GM18909 (cell line): ENCODE measurements around the gene FNBP1.

ENCODE experiments used
- ATAC-seq: cut with Tn5 transposase; IDR thresholded peaks from one replicate; pipeline ENCODE4 v1.9.1; 2021; ENCODE audit warnings: mild to moderate bottlenecking; ENCODE audit not compliant: unreplicated experiment, poor library complexity

FNBP1 gene

DNA sequence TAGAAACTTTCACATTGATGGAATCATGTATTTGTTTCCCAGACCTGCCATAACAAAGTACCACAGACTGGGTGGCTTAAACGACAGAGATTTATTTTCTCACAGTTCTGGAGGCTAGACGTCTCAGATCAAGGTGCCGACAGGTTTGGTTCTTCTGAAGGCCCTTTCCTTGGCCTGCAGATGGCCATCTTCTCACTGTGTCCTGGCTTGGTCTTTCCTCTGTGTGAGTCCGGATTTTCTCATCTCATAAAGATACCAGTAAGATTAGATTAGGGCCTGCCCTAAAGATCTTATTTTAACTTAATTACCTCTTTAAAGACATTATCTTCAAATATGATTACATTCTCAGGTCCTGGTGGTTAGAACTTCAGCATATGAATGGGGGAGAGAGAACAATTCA is 201.9 kb downstream of the FNBP1 start:
- ATAC-seq = no peak

DNA sequence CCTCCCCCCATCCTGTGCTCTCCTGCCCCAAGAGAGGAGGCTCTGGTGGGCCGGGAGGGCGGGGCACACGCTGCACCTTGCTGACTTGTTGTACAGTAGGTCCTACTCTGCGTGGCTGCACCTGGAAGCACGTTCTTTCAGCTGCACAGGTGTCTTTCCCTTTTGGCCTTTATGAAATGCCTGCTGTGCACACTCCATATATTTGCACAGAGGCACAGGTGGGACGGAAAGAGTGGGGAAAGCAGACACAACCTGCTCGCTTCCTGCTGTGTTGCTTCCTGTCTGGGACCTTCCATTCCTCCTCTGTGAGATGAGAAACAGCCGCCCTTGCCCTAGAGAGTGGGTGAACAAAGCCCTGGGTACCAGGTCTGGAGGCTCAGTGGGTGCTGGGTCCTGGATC is 203.0 kb downstream of the FNBP1 start:
- ATAC-seq = no peak

DNA sequence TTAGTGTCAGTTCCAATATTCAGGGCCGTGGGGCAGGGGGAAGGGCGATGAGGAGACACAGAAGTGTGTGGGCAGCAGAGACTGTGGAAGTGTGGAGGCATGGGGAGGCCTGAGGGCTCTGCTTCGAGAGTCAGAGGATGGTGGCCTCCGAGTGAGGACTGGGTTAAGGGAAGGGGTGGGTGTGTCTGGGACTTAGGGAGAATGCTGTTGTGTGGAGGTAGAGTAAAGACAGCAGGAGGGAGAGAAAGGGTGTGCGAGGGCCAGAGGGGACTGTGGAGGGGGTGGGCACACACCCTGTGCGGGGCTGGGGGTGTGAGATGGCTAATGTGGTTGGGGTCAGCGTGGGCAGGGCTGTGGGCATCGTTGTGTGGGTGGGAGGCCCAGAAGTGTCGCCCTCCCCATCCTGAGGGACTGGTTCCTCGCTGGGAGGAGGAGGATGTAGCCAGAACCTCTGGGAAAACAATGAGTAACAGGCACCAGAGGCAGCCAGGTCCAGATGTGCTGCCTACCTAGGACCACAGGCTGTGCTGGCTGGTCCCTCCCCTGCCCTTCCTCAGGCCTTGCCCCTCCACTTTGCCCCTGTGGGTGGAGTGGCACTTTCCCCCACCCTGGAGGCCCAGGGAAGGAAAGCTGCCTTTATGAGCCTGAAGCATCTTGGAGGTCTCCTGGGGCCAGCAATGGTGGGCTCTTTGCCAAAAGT is 203.5 kb downstream of the FNBP1 start:
- no peak for ATAC-seq

DNA sequence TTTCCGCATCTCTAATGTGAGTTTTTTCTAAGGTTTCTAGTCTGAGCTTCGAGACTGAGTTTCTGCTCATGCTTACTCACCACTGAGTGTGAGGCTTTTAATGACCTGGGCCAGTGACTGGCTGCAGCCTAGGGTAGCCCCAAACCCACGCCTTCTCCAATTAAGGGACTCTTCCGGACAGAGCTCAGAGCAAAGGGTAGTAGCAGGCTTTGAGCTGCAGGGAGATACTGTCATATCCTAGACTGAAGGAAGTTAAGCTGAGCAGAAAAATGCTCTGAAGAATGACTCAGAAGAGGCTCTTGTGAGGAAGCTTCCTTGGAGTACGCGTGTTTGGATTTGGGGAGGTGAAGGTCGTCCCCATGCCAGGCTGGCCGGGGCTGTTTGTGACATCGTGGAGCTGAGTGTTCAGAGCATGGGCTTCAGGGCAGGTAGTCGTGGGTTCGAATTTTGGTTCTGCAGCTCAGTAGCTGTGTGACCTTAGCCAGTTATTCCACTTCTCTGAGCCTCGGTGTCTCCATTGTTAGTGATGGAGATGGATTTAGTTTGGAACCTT is 204.2 kb downstream of the FNBP1 start:
- ATAC-seq = no peak
